GM12872 (cell line): Measurements from ENCODE around the gene HTR6.

Experiments
- CTCF ChIP-seq: IDR thresholded peaks from 3 replicates; pipeline ENCODE4 v1.5.1; 2011; ENCODE audit warnings: low read depth, mild to moderate bottlenecking, low read length, moderate library complexity; ENCODE audit not compliant: insufficient read depth

Gene HTR6

GRCh38 chr1:19687414-19687813 lies 22.7 kb downstream of the HTR6 start:
- TF ChIP-seq CTCF, result no peak

GRCh38 chr1:19688041-19688842 lies 23.6 kb downstream of the HTR6 start:
- TF ChIP-seq CTCF, result no peak

- TF ChIP-seq CTCF, result no peak
Measured at GRCh38 chr1:19689085-19689757, 24.5 kb downstream of the HTR6 start.

- no peak for TF ChIP-seq CTCF
Measured at GRCh38 chr1:19689856-19690255, 25.2 kb downstream of the HTR6 start.

- no peak for TF ChIP-seq CTCF
Measured at GRCh38 chr1:19690342-19690741, 25.7 kb downstream of the HTR6 start.

GRCh38 chr1:19694298-19694697 lies 29.6 kb downstream of the HTR6 start:
- TF ChIP-seq CTCF, result no peak

- TF ChIP-seq CTCF, result no peak
Measured at GRCh38 chr1:19695772-19696171, 31.1 kb downstream of the HTR6 start.
